HepG2 (cell line): ENCODE results near the gene RBM43. TPM values are rescaled to one million over a fixed set of nuclear protein-coding genes. Genes with fewer than 3 reads are reported as not detected.
"Not testable (repeated sequence)": the region's sequence is repeated elsewhere in the genome, so short reads cannot be mapped to it uniquely, and the experiment has no call there.

Experiments
- ATAC-seq: fragments of 200-7000 bp; cut with Tn5 transposase; 3 replicates; pipeline ENCODE4 v1.9.1; 2020; ENCODE audit warnings: mild to moderate bottlenecking, moderate library complexity
- BruUV-seq: library from RNA; stranded (reverse); fragments of 400-500 nt; replicated peaks from 2 replicates; lab custom pipeline; 2021; lab: Mats Ljungman, UMichigan
- CTCF ChIA-PET: fragments of 300-600 bp; formaldehyde crosslinking; extraction: SDS; loops from one replicate; lab custom pipeline; 2021; ENCODE audit warnings: low total read pairs, inconsistent platforms, low intra/inter-chr PET ratio; lab: Yijun Ruan, JAX
- POLR2A ChIA-PET: fragments of 350-600 bp; sonication (Branson Sonifier 250); formaldehyde crosslinking; loops from one replicate; lab custom pipeline; 2020; ENCODE audit warnings: antibody characterized with exemption, inconsistent platforms; lab: Yijun Ruan, JAX
- DNase-seq: peaks from one replicate; pipeline ENCODE4 v3.0.0-alpha.2; 2015; ENCODE audit warnings: low spot score
- FAIRE-seq: peaks from 3 replicates; lab custom pipeline; 2011; peaks lifted over from hg19 to GRCh38; lab: Jason Lieb, UNC
- H2AFZ ChIP-seq: one replicate; pipeline ENCODE4 v1.6.1; 2011; ENCODE audit warnings: low read length, inconsistent platforms
- H3K27ac ChIP-seq: fragments of 300-600 bp; 3 replicates; pipeline ENCODE4 v1.8.0; 2011; ENCODE audit warnings: mixed run types, mild to moderate bottlenecking, mixed read lengths, low read length, inconsistent platforms; ENCODE audit not compliant: insufficient read depth; ENCODE audit errors: extremely low read length
- H3K27me3 ChIP-seq, 2 experiments: fragments of 200-600 bp in 1 of 2; 2 replicates in 1 of 2; 3 replicates in 1 of 2; pipeline versions ENCODE4 v1.6.0 to v1.8.0; 2011; ENCODE audit warnings: low read length in 2 of 2, mild to moderate bottlenecking in 2 of 2, moderate library complexity in 2 of 2, inconsistent platforms in 1 of 2; ENCODE audit not compliant: insufficient read depth in 2 of 2, control insufficient read depth in 1 of 2
- H3K36me3 ChIP-seq, 2 experiments: fragments of 200-600 bp in 1 of 2; replicated peaks in 1 of 2; 2 replicates in 1 of 2; 3 replicates in 1 of 2; pipeline versions ENCODE4 v1.5.1 to v1.8.0; 2011; ENCODE audit warnings: low read length in 2 of 2, inconsistent platforms in 1 of 2; ENCODE audit not compliant: insufficient read depth in 2 of 2, control insufficient read depth in 1 of 2
- H3K4me1 ChIP-seq: 2 replicates; pipeline ENCODE4 v1.5.1; 2012; ENCODE audit warnings: low read length, inconsistent platforms; ENCODE audit not compliant: insufficient read depth
- H3K4me2 ChIP-seq: 2 replicates; pipeline ENCODE4 v1.6.0; 2011; ENCODE audit warnings: low read depth, low read length, inconsistent platforms
- H3K4me3 ChIP-seq, 3 experiments: fragments of 200-600 bp in 1 of 3; sonication (generic), shearing (Covaris generic) in 1 of 3; replicated peaks in 1 of 3; 2 replicates each; pipeline ENCODE4 v1.5.1; 2011 to 2016; ENCODE audit warnings: low read length in 3 of 3, inconsistent platforms in 2 of 3, low read depth in 2 of 3, mild to moderate bottlenecking in 2 of 3, control low read depth in 1 of 3, mixed read lengths in 1 of 3; ENCODE audit not compliant: insufficient read depth in 1 of 3
- H3K79me2 ChIP-seq: one replicate; pipeline ENCODE4 v1.6.1; 2011; ENCODE audit warnings: low read length, inconsistent platforms; ENCODE audit not compliant: insufficient read depth
- H3K9ac ChIP-seq: 2 replicates; pipeline ENCODE4 v1.6.0; 2011; ENCODE audit warnings: mild to moderate bottlenecking, low read depth, low read length, inconsistent platforms; ENCODE audit not compliant: insufficient read depth
- H3K9me3 ChIP-seq: 2 replicates; pipeline ENCODE4 v1.5.1; 2012; ENCODE audit warnings: mild to moderate bottlenecking, low read length
- H4K20me1 ChIP-seq: 2 replicates; pipeline ENCODE4 v1.6.0; 2011; ENCODE audit warnings: inconsistent platforms, mild to moderate bottlenecking, low read length, moderate library complexity; ENCODE audit not compliant: insufficient read depth
- ATF1 ChIP-seq: IDR thresholded peaks from 2 replicates; pipeline ENCODE4 v1.6.1; 2016; ENCODE audit warnings: mild to moderate bottlenecking, control low read depth
- CBX2 ChIP-seq, 2 experiments: fragments of 200-600 bp in 1 of 2; sonication (generic); formaldehyde crosslinking in 1 of 2; IDR thresholded peaks; 2 replicates each; pipeline versions ENCODE4 v1.7.0 to v1.8.1; 2018 to 2022; ENCODE audit warnings: low read depth in 2 of 2, low read length in 1 of 2, mild to moderate bottlenecking in 1 of 2, missing genetic modification reagents in 1 of 2
- CCDC6 ChIP-seq: sonication (generic); formaldehyde crosslinking; IDR thresholded peaks from 2 replicates; pipeline ENCODE4 v1.8.1; 2022; ENCODE audit warnings: mild to moderate bottlenecking, missing genetic modification reagents, moderate library complexity
- GATA4 ChIP-seq: sonication (generic); IDR thresholded peaks from 2 replicates; pipeline ENCODE4 v1.6.1; 2016; ENCODE audit warnings: antibody characterized with exemption, low read depth, borderline replicate concordance
- HDAC2 ChIP-seq: sonication (generic); formaldehyde crosslinking; IDR thresholded peaks from 2 replicates; pipeline ENCODE4 v1.4.0; 2020; ENCODE audit warnings: missing genetic modification reagents
- MATR3 ChIP-seq: sonication (generic); formaldehyde crosslinking; IDR thresholded peaks from 2 replicates; pipeline ENCODE4 v1.4.0; 2020; ENCODE audit warnings: missing genetic modification reagents
- SAFB2 ChIP-seq: sonication (generic); formaldehyde crosslinking; IDR thresholded peaks from 2 replicates; pipeline ENCODE4 v1.5.1; 2020; ENCODE audit warnings: missing genetic modification reagents, low read depth, mild to moderate bottlenecking, borderline replicate concordance
- SRF ChIP-seq: IDR thresholded peaks from 2 replicates; pipeline ENCODE4 v1.6.1; 2011; ENCODE audit warnings: mild to moderate bottlenecking, low read depth, low read length, moderate library complexity
- ZMYM4 ChIP-seq: sonication (generic); formaldehyde crosslinking; IDR thresholded peaks from 2 replicates; pipeline ENCODE4 v1.8.1; 2023; ENCODE audit warnings: mild to moderate bottlenecking, missing genetic modification reagents
- ZNF10 ChIP-seq: sonication (generic); formaldehyde crosslinking; IDR thresholded peaks from 2 replicates; pipeline ENCODE4 v1.4.0; 2020; ENCODE audit warnings: mild to moderate bottlenecking, low read depth, missing genetic modification reagents, borderline replicate concordance
- ZNF143 ChIP-seq: sonication (generic); formaldehyde crosslinking; IDR thresholded peaks from 2 replicates; pipeline ENCODE4 v1.4.0; 2020; ENCODE audit warnings: missing genetic modification reagents
- ZNF230 ChIP-seq: sonication (generic); formaldehyde crosslinking; IDR thresholded peaks from 2 replicates; pipeline ENCODE4 v1.4.0; 2020; ENCODE audit warnings: mild to moderate bottlenecking, missing genetic modification reagents
- ZNF256 ChIP-seq: sonication (generic); formaldehyde crosslinking; conservative IDR thresholded peaks from 2 replicates; pipeline ENCODE4 v1.4.0; 2020; ENCODE audit warnings: missing genetic modification reagents
- ZNF382 ChIP-seq: sonication (generic); formaldehyde crosslinking; IDR thresholded peaks from 2 replicates; pipeline ENCODE4 v1.5.0; 2020; ENCODE audit warnings: missing genetic modification reagents, mild to moderate bottlenecking, borderline replicate concordance
- ZNF557 ChIP-seq: sonication (generic); formaldehyde crosslinking; IDR thresholded peaks from 2 replicates; pipeline ENCODE4 v1.4.0; 2020; ENCODE audit warnings: missing genetic modification reagents
- WGBS: methylation state at CpG from one replicate; pipeline ENCODE4 v1.1.6; 2017; ENCODE audit warnings: low lambda C conversion rate; 5-methylcytosine and 5-hydroxymethylcytosine counted together
- in situ Hi-C: cut with HindIII; loops from 2 replicates; pipeline ENCODE4 v1.10.0; 2017; ENCODE audit warnings: low pct_unique_long_range_greater_than_20kb; ENCODE audit not compliant: extremely low pct_ligation_motif_present
- intact Hi-C: fragments of 100-400 bp; cut with micrococcal nuclease; formaldehyde crosslinking; loops from one replicate; pipeline ENCODE4 v1.10.0; 2022; ENCODE audit not compliant: unreplicated experiment
- polyA plus RNA-seq, 8 experiments: library from polyadenylated mRNA; depleted of rRNA in 3 of 8; stranded (reverse) in 7 of 8; unstranded in 1 of 8; fragments of >200 nt; fragmentation: Illumina TruSeq in 4 of 8; extraction: Trizol in 4 of 8; gene quantifications; 2 replicates each; pipeline versions ENCODE4 v1.2.1 to v1.2.3, GENCODE V29; 2011 to 2016; ENCODE audit warnings: low read depth in 4 of 8, missing spikeins in 1 of 8, mixed read lengths in 1 of 8; ENCODE audit not compliant: insufficient read depth in 1 of 8
- total RNA-seq, 5 experiments: library from RNA; depleted of rRNA; stranded (reverse); fragments of >200 nt; fragmentation: Illumina TruSeq; extraction: Trizol; gene quantifications; 2 replicates each; pipeline ENCODE4 v1.2.3, GENCODE V29; 2016; ENCODE audit warnings: low read depth in 1 of 5
- TF ChIP-seq, protein P1 (sequence below): sonication (generic); formaldehyde crosslinking; conservative IDR thresholded peaks from 2 replicates; pipeline ENCODE4 v1.4.0; 2020; ENCODE audit warnings: missing genetic modification reagents
- TF ChIP-seq, protein P2 (sequence below): sonication (generic); formaldehyde crosslinking; IDR thresholded peaks from 2 replicates; pipeline ENCODE4 v1.4.0; 2020; ENCODE audit warnings: mild to moderate bottlenecking, missing genetic modification reagents

RBM43 gene
- total and polyA plus RNA-seq, 2 of the 13 experiments (the other 11 are each of a cell fraction or from before 2014, with no cell fraction given), result 0.31 to 0.70 TPM

DNA sequence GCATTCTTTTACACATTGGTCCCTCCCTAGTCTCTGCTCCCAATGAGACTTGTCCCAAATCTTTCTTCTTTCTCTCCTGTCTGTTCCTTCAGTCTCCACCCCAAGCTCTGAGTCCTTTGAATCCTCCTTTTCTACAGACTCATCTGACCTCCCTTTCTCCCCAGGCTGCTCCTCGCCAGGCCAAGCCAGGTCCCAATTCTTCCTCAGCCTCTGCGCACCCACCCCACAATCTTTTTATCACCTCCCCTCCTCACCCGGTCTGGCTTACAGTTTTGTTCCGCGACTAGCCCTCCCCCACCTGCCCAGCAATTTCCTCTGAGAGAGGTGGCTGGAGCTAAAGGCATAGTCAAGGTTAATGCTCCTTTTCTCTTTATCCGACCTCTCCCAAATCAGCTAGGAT, 48.6 kb upstream of the RBM43 start:
- H3K9ac ChIP-seq, H3K79me2 ChIP-seq, POLR2A ChIA-PET, H4K20me1 ChIP-seq, BruUV-seq, in situ Hi-C loops, FAIRE-seq, DNase-seq, H3K36me3 ChIP-seq, H3K4me1 ChIP-seq, CTCF ChIA-PET, intact Hi-C loops, H3K9me3 ChIP-seq, H2AFZ ChIP-seq, H3K27ac ChIP-seq, ATAC-seq, H3K4me3 ChIP-seq: not testable (repeated sequence)
- peak overlapping the region; percentile 36; the same call in 1 of the 2 replicates for H3K4me2 ChIP-seq
- WGBS, result 64% methylated on average over 6 of the region's 6 CpGs
- H3K27me3 ChIP-seq, result peaks cover 0 to 14% of the 10 kb centered on the region in 2 experiments; a peak in 2 of 5 replicates

DNA sequence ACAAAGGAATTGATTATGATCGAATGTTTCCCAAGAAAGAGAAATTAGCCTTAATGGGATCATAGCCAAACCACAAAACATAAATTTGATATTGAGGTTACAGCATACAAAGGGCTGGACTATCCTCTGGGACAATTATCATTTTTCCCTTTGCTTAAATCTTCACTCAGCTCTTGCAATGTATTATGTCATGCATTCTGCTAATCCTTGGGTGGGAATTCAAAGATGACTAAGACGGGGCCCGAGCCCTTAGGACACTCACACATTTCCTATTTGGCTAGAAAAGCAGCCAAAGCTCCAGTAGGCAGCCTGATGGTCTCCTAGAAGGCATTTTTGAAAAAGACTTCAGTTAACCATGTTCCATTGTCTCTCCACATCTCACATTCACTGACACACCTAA, 45.0 kb upstream of the RBM43 start:
- Histone ChIP-seq H3K79me2 (no peaks in the 10 kb centered on the region), H3K9me3 (no peaks in the 10 kb centered on the region), H3K4me1 (no peaks in the 10 kb centered on the region), H3K9ac (no peak overlapping the region), H3K36me3 (no peaks in the 10 kb centered on the region), H3K27ac (no peak overlapping the region), H4K20me1 (no peaks in the 10 kb centered on the region), H3K4me3 (no peak overlapping the region), H2AFZ (no peak overlapping the region), H3K27me3 (peaks cover 0 to 6% of the 10 kb centered on the region in 2 experiments; a peak in 2 of 5 replicates), H3K4me2 (no peak overlapping the region)
- ATAC-seq, result no peak
- TF ChIP-seq GATA4, result no peak
- TF ChIP-seq ZNF143 (CRISPR knock-in tag), result no peak
- no peak for TF ChIP-seq ATF1 (CRISPR knock-in tag)
- TF ChIP-seq, protein P1, sequence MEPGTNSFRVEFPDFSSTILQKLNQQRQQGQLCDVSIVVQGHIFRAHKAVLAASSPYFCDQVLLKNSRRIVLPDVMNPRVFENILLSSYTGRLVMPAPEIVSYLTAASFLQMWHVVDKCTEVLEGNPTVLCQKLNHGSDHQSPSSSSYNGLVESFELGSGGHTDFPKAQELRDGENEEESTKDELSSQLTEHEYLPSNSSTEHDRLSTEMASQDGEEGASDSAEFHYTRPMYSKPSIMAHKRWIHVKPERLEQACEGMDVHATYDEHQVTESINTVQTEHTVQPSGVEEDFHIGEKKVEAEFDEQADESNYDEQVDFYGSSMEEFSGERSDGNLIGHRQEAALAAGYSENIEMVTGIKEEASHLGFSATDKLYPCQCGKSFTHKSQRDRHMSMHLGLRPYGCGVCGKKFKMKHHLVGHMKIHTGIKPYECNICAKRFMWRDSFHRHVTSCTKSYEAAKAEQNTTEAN (CRISPR knock-in tag), result no peak
- no peak for TF ChIP-seq SAFB2 (CRISPR knock-in tag)
- TF ChIP-seq ZNF256 (CRISPR knock-in tag), result no peak
- TF ChIP-seq HDAC2 (CRISPR knock-in tag), result no peak
- no peak for TF ChIP-seq CBX2 (IDR thresholded peaks at IDR 0.05; ENCODE audit: low read depth, low read length)
- TF ChIP-seq CBX2 (CRISPR knock-in tag; IDR thresholded peaks at IDR 0.05; ENCODE audit: low read depth), result no peak
- TF ChIP-seq ZNF230 (CRISPR knock-in tag), result no peak
- TF ChIP-seq ZMYM4 (CRISPR knock-in tag), result no peak
- TF ChIP-seq, protein P2, sequence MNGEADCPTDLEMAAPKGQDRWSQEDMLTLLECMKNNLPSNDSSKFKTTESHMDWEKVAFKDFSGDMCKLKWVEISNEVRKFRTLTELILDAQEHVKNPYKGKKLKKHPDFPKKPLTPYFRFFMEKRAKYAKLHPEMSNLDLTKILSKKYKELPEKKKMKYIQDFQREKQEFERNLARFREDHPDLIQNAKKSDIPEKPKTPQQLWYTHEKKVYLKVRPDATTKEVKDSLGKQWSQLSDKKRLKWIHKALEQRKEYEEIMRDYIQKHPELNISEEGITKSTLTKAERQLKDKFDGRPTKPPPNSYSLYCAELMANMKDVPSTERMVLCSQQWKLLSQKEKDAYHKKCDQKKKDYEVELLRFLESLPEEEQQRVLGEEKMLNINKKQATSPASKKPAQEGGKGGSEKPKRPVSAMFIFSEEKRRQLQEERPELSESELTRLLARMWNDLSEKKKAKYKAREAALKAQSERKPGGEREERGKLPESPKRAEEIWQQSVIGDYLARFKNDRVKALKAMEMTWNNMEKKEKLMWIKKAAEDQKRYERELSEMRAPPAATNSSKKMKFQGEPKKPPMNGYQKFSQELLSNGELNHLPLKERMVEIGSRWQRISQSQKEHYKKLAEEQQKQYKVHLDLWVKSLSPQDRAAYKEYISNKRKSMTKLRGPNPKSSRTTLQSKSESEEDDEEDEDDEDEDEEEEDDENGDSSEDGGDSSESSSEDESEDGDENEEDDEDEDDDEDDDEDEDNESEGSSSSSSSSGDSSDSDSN, result no peak
- no peak for TF ChIP-seq CCDC6 (CRISPR knock-in tag)
- no peak for TF ChIP-seq SRF
- TF ChIP-seq ZNF10 (CRISPR knock-in tag), result no peak
- TF ChIP-seq MATR3 (CRISPR knock-in tag), result no peak
- TF ChIP-seq ZNF382 (CRISPR knock-in tag), result no peak
- no peak for TF ChIP-seq ZNF557 (CRISPR knock-in tag)
- intact Hi-C loops (no loop called here), in situ Hi-C loops (no loop called here)
- no peak for FAIRE-seq
- no TSS peak for BruUV-seq
- DNase-seq, result no peak
- WGBS, result 2% methylated on average over 3 of the region's 3 CpGs
- ChIA-PET CTCF (no interaction called here), POLR2A (no interaction called here)
